GM21381 (cell line): Measurements from ENCODE around the gene TNFRSF9.

ENCODE experiments used
- ATAC-seq: cut with Tn5 transposase; IDR thresholded peaks from one replicate; pipeline ENCODE4 v1.9.1; 2021; ENCODE audit warnings: mild to moderate bottlenecking, moderate library complexity; ENCODE audit not compliant: unreplicated experiment

Gene TNFRSF9

GRCh38 chr1:7878027-7878426 is 62.6 kb downstream of the TNFRSF9 start:
- no peak for ATAC-seq

- ATAC-seq = no peak
Observed at GRCh38 chr1:7873801-7874795, 66.5 kb downstream of the TNFRSF9 start.

GRCh38 chr1:7871136-7871535 is 69.5 kb downstream of the TNFRSF9 start:
- no peak for ATAC-seq

- no peak for ATAC-seq
Observed at GRCh38 chr1:7869136-7869920, 71.3 kb downstream of the TNFRSF9 start.

- no peak for ATAC-seq
Observed at GRCh38 chr1:7868070-7868780, 72.4 kb downstream of the TNFRSF9 start.

- no peak for ATAC-seq
Observed at GRCh38 chr1:7865978-7866377, 74.7 kb downstream of the TNFRSF9 start.
